Astrocyte (in vitro differentiated cells and primary cell): ENCODE measurements around the gene RASGRF2.

Experiments used
- EZH2 ChIP-seq: IDR thresholded peaks from 2 replicates; pipeline ENCODE4 v1.6.1; 2012; ENCODE audit warnings: mild to moderate bottlenecking, low read length, inconsistent platforms; ENCODE audit not compliant: insufficient read depth
- TF ChIP-seq, protein P1 (sequence below): IDR thresholded peaks from 2 replicates; pipeline ENCODE4 v1.5.1; 2011; ENCODE audit warnings: low read depth, mild to moderate bottlenecking, inconsistent platforms, low read length, moderate library complexity; ENCODE audit not compliant: insufficient read depth

DNA sequence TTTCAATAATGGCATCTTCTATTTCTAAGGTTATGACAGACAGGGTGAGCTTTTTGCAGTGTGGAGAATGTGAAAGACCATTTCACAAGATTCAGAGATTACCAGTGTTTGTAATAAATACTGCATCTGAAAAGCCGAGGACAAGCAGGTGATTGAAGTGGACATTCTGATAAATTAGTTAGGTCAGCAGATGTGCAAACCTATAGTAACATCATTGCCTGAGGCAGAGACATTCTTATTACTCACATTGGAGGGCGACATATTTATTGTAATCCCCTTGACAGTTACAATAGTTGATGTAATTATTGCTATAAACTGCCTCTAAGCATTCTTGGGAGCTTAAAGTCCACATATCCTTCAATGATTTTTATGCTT, 3.3 kb downstream of the RASGRF2 start:
- TF ChIP-seq, protein P1, sequence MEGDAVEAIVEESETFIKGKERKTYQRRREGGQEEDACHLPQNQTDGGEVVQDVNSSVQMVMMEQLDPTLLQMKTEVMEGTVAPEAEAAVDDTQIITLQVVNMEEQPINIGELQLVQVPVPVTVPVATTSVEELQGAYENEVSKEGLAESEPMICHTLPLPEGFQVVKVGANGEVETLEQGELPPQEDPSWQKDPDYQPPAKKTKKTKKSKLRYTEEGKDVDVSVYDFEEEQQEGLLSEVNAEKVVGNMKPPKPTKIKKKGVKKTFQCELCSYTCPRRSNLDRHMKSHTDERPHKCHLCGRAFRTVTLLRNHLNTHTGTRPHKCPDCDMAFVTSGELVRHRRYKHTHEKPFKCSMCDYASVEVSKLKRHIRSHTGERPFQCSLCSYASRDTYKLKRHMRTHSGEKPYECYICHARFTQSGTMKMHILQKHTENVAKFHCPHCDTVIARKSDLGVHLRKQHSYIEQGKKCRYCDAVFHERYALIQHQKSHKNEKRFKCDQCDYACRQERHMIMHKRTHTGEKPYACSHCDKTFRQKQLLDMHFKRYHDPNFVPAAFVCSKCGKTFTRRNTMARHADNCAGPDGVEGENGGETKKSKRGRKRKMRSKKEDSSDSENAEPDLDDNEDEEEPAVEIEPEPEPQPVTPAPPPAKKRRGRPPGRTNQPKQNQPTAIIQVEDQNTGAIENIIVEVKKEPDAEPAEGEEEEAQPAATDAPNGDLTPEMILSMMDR = no peak
- TF ChIP-seq EZH2 = no peak
